A673 (cell line): ENCODE results near the gene STPG2.

Experiments used
- EZH2 ChIP-seq: fragments of 200-600 bp; sonication (generic); IDR thresholded peaks from 2 replicates; pipeline ENCODE4 v1.6.1; 2017; ENCODE audit warnings: borderline replicate concordance, low read depth, mild to moderate bottlenecking, mixed read lengths, antibody characterized with exemption, low read length; ENCODE audit not compliant: poor library complexity, severe bottlenecking
- TF ChIP-seq, protein P1 (sequence below): fragments of 300-800, 200-600 bp; sonication (generic); conservative IDR thresholded peaks from 2 replicates; pipeline ENCODE4 v1.5.1; 2017; ENCODE audit warnings: low read depth, mild to moderate bottlenecking, antibody characterized with exemption, low read length, moderate library complexity, mixed read lengths

DNA sequence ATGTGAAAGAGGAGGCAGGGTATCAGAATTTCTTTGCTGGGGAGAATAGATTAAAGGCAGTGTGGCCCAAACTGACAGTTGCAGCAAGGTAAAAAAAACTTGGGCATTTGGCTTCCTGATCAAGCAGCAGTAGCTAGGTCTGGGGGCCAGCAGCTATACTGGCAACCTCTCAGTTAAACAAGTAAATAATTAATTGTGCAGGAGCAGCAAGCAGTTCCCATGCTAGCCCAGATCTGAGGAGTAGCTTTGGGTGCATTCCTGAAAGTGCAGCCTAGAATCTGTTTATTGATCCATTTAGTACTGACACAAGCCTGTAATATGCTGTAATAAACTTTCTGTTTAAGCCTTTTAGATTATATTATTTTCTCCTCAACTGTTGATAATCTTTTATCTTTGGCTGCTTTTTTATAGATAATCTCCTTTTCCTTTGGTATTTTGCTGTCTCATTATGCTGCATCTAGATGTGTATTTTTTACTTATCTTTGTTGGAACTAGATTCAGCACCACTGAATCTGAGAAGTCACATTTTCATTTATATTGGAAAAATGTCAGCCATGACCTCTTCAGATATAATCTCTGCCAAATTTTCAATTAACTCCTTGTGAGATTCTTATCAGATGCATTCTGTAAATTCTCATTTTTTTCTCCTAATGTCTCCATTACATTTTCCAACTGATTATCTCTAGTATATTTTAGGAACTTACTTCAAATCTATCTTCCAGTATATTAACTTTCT is 276.3 kb downstream of the STPG2 start:
- TF ChIP-seq, protein P1, sequence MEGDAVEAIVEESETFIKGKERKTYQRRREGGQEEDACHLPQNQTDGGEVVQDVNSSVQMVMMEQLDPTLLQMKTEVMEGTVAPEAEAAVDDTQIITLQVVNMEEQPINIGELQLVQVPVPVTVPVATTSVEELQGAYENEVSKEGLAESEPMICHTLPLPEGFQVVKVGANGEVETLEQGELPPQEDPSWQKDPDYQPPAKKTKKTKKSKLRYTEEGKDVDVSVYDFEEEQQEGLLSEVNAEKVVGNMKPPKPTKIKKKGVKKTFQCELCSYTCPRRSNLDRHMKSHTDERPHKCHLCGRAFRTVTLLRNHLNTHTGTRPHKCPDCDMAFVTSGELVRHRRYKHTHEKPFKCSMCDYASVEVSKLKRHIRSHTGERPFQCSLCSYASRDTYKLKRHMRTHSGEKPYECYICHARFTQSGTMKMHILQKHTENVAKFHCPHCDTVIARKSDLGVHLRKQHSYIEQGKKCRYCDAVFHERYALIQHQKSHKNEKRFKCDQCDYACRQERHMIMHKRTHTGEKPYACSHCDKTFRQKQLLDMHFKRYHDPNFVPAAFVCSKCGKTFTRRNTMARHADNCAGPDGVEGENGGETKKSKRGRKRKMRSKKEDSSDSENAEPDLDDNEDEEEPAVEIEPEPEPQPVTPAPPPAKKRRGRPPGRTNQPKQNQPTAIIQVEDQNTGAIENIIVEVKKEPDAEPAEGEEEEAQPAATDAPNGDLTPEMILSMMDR = no peak
- TF ChIP-seq EZH2 = no peak
